Gastrocnemius medialis (tissue), 4 donors: ENCODE results near the gene PLEKHG4B. TPM values are rescaled to one million over a fixed set of nuclear protein-coding genes. Genes with fewer than 3 reads are reported as not detected.

Source experiments
- ATAC-seq, 2 donors: fragments of 150-250 bp; one replicate each; pipeline ENCODE4 v1.9.1; 2016
- DNase-seq, 2 donors: peaks; one replicate each; pipeline ENCODE4 v3.0.0-alpha.2; 2019
- H3K27ac ChIP-seq, 4 donors: fragments of 200-600 bp; sonication (generic); 1 replicate in 1 of 4; 2 replicates in 3 of 4; pipeline ENCODE4 v1.5.1; 2016 to 2018; ENCODE audit warnings: mild to moderate bottlenecking in 2 of 4, moderate library complexity in 1 of 4
- H3K27me3 ChIP-seq, 3 donors: fragments of 200-600 bp; sonication (generic) in 2 of 3; 1 replicate in 1 of 3; 2 replicates in 2 of 3; pipeline versions ENCODE4 v1.5.1 to v1.6.0; 2016 to 2019; ENCODE audit warnings: mild to moderate bottlenecking in 1 of 3, moderate library complexity in 1 of 3
- H3K36me3 ChIP-seq, 2 donors: fragments of 200-600 bp; sonication (generic) in 1 of 2; one replicate each; pipeline ENCODE4 v1.5.1; 2017 to 2018
- H3K4me1 ChIP-seq, 2 donors: fragments of 200-600 bp; sonication (generic) in 1 of 2; one replicate each; pipeline ENCODE4 v1.5.1; 2016 to 2017; ENCODE audit warnings: mild to moderate bottlenecking in 2 of 2
- H3K4me3 ChIP-seq, 4 donors: fragments of 200-600 bp; sonication (generic) in 3 of 4; 1 replicate in 1 of 4; 2 replicates in 3 of 4; pipeline ENCODE4 v1.5.1; 2016 to 2019; ENCODE audit warnings: mild to moderate bottlenecking in 2 of 4
- H3K9me3 ChIP-seq, 3 donors: fragments of 200-600 bp; sonication (generic) in 2 of 3; 1 replicate in 1 of 3; 2 replicates in 2 of 3; pipeline ENCODE4 v1.5.1; 2016 to 2019
- POLR2A ChIP-seq, 2 donors: fragments of 450-650 bp; IDR thresholded peaks; one replicate each; pipeline ENCODE4 v1.6.1; 2017; ENCODE audit warnings: antibody characterized with exemption in 2 of 2, mild to moderate bottlenecking in 2 of 2, moderate library complexity in 2 of 2
- in situ Hi-C, 4 donors: fragments of 200-750 bp; cut with MboI; loops; one replicate each; pipeline versions ENCODE4 v1.15.0 to v1.8.0; 2017; ENCODE audit warnings: low sequenced_read_pairs in 4 of 4
- intact Hi-C: fragments of 100-400 bp; cut with DNase I; formaldehyde crosslinking; loops from one replicate; pipeline ENCODE4 v1.15.1; 2023; ENCODE audit warnings: low total_unique reads
- total RNA-seq, 4 donors: library from RNA; depleted of rRNA; stranded (reverse); fragments of >200 nt; gene quantifications; one replicate each; pipeline versions ENCODE4 v1.1.0 to v1.2.3, GENCODE V29; 2016
- TF ChIP-seq, protein P1 (sequence below), 5 experiments: fragments of 450-650 bp in 3 of 5; fragments of 200-600 bp in 2 of 5; sonication (generic) in 2 of 5; IDR thresholded peaks in 4 of 5; conservative IDR thresholded peaks in 1 of 5; 1 replicate in 4 of 5; 2 replicates in 1 of 5; pipeline ENCODE4 v1.5.1; 2016 to 2019; ENCODE audit warnings: antibody characterized with exemption in 5 of 5, mild to moderate bottlenecking in 3 of 5, moderate library complexity in 3 of 5

The PLEKHG4B gene
- total RNA-seq, 4 donors from 2014 or later, result not detected

DNA sequence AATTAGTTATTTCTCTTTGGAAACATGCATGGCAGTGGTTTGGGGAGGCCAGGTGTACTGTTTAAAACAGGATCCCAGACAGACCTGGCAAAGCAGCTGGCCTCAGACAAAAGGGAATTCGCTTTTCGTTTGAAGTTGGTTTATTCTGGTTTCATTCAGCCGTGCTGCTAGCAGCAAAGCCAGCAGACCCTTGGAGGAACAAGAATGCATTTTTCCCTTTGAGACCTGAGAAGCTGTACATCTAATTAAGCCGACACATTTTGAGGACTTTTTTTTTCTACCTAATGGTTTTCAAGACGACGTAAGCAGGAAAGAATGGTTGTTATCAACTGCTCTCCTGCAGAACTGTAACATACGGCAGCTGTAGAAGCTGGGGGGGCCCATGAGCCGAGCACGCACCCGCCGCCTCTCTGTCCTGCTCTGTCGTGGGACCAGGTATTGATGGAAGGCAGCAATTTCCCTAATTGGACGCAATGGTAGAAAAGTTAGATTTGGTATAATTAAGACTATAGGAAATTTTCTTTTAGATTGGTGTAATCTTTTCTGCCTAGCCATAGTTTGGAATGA lies 13.6 kb downstream of the PLEKHG4B start:
- in situ Hi-C loops, result no loop called here
- intact Hi-C loops, result no loop called here
- Histone ChIP-seq H3K4me1 (no peaks in the 10 kb centered on the region), H3K27ac (no peak overlapping the region), H3K4me3 (no peak overlapping the region), H3K9me3 (no peaks in the 10 kb centered on the region), H3K27me3 (peaks cover 0 to 4% (median 2%) of the 10 kb centered on the region in 3 donors), H3K36me3 (no peaks in the 10 kb centered on the region)
- TF ChIP-seq, protein P1, sequence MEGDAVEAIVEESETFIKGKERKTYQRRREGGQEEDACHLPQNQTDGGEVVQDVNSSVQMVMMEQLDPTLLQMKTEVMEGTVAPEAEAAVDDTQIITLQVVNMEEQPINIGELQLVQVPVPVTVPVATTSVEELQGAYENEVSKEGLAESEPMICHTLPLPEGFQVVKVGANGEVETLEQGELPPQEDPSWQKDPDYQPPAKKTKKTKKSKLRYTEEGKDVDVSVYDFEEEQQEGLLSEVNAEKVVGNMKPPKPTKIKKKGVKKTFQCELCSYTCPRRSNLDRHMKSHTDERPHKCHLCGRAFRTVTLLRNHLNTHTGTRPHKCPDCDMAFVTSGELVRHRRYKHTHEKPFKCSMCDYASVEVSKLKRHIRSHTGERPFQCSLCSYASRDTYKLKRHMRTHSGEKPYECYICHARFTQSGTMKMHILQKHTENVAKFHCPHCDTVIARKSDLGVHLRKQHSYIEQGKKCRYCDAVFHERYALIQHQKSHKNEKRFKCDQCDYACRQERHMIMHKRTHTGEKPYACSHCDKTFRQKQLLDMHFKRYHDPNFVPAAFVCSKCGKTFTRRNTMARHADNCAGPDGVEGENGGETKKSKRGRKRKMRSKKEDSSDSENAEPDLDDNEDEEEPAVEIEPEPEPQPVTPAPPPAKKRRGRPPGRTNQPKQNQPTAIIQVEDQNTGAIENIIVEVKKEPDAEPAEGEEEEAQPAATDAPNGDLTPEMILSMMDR (IDR thresholded peaks at IDR 0.05 in 4 of 5, conservative IDR thresholded peaks at IDR 0.05 in 1 of 5), result no peak
- TF ChIP-seq POLR2A (IDR thresholded peaks at IDR 0.05), result no peak
- no peak for ATAC-seq
- no peak for DNase-seq

DNA sequence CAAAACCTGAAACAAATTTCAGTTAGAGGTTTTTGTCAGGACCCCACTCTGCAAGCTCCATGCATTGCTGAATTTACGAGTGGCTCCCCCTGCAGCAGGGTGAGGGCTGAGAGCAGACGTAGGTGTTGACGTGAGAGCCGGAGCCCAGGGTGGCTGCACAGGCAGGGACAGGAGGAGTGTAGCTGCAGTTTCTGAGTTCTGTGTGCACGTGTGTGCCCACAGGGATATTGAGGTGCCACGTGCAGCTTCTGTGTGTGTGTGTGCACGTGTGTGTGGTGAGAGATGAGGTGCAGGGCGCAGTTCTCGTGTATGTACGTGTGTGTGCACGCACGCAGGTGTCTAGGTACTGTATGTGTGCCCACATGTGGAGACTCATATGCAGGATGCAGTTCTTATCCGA lies 14.6 kb downstream of the PLEKHG4B start:
- DNase-seq, result no peak
- no peak overlapping the region for H3K4me3 ChIP-seq
- no peaks in the 10 kb centered on the region for H3K4me1 ChIP-seq
- in situ Hi-C loops (no loop called here), intact Hi-C loops (no loop called here)
- H3K27ac ChIP-seq, result no peak overlapping the region
- TF ChIP-seq POLR2A (IDR thresholded peaks at IDR 0.05), result no peak
- TF ChIP-seq, protein P1 (IDR thresholded peaks at IDR 0.05 in 4 of 5, conservative IDR thresholded peaks at IDR 0.05 in 1 of 5), result no peak
- ATAC-seq, result no peak
- peaks cover 0 to 4% (median 2%) of the 10 kb centered on the region in 3 donors for H3K27me3 ChIP-seq
- no peaks in the 10 kb centered on the region for H3K9me3 ChIP-seq
- no peaks in the 10 kb centered on the region for H3K36me3 ChIP-seq

DNA sequence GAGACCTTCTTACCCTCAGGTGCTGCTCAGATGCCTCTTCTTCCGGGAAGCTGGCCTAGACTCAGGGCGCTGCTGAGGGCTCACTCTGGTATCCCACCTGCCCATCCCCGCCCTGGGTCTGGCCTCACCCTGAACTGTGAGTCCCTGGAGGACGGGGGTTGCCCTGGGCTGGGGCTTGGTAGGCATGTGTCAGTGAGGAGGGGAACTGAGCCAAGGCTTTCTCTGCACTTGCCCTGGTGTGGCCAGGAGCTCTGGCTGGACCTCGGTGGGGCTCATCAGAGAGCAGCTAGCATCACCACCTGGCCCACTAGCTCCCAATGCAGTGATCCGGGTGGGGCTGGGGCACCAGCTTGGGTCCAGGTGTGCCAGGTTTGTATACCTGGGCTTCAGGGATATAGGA lies 15.6 kb downstream of the PLEKHG4B start:
- Histone ChIP-seq H3K27ac (no peak overlapping the region), H3K27me3 (peaks cover 0 to 4% (median 2%) of the 10 kb centered on the region in 3 donors), H3K9me3 (no peaks in the 10 kb centered on the region), H3K36me3 (no peaks in the 10 kb centered on the region), H3K4me1 (no peaks in the 10 kb centered on the region), H3K4me3 (no peak overlapping the region)
- intact Hi-C loops (no loop called here), in situ Hi-C loops (no loop called here)
- no peak for TF ChIP-seq POLR2A (IDR thresholded peaks at IDR 0.05)
- TF ChIP-seq, protein P1 (IDR thresholded peaks at IDR 0.05 in 4 of 5, conservative IDR thresholded peaks at IDR 0.05 in 1 of 5), result no peak
- no peak for ATAC-seq
- DNase-seq, result no peak

DNA sequence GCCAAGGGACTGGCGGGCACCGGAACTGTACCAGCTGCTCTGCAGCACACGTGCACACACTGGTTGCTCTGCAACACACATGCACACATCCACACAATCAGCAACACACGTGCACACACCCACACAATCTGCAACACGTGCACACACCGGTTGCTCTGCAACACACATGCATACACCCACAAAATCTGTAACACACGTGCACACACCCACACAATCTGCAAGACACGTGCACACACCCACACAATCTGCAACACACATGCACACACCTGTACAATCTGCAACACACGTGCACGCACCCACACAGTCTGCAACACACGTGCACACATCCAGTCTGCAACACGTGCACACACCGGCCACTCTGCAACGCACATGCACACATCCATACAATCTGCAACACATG lies 17.9 kb downstream of the PLEKHG4B start:
- in situ Hi-C loops (no loop called here), intact Hi-C loops (no loop called here)
- no peak overlapping the region for H3K4me3 ChIP-seq
- H3K4me1 ChIP-seq, result no peaks in the 10 kb centered on the region
- TF ChIP-seq, protein P1 (IDR thresholded peaks at IDR 0.05 in 4 of 5, conservative IDR thresholded peaks at IDR 0.05 in 1 of 5), result no peak
- no peak for TF ChIP-seq POLR2A (IDR thresholded peaks at IDR 0.05)
- no peak for ATAC-seq
- H3K9me3 ChIP-seq, result no peaks in the 10 kb centered on the region
- DNase-seq, result no peak
- no peak overlapping the region for H3K27ac ChIP-seq
- no peaks in the 10 kb centered on the region for H3K27me3 ChIP-seq
- H3K36me3 ChIP-seq, result no peaks in the 10 kb centered on the region
